Mesendoderm (in vitro differentiated cells): Measurements from ENCODE around the gene MUC15. TPM values are rescaled to one million over a fixed set of nuclear protein-coding genes. Genes with fewer than 3 reads are reported as not detected.

Source experiments
- DNase-seq: peaks from one replicate; pipeline ENCODE4 v3.0.0; 2013
- H2AK5ac ChIP-seq: 2 replicates; pipeline ENCODE4 v1.6.1; 2013; ENCODE audit warnings: low read length, inconsistent platforms
- H2BK120ac ChIP-seq: 2 replicates; pipeline ENCODE4 v1.6.1; 2013; ENCODE audit warnings: low read depth, mild to moderate bottlenecking, low read length, moderate library complexity, mixed read lengths
- H2BK15ac ChIP-seq: replicated peaks from 2 replicates; pipeline ENCODE4 v1.6.1; 2013; ENCODE audit warnings: low read depth, mild to moderate bottlenecking, moderate library complexity
- H2BK5ac ChIP-seq: 2 replicates; pipeline ENCODE4 v1.6.1; 2013; ENCODE audit warnings: low read length, inconsistent platforms
- H3K18ac ChIP-seq: 2 replicates; pipeline ENCODE4 v1.6.1; 2013; ENCODE audit warnings: mild to moderate bottlenecking, low read length, mixed read lengths
- H3K23ac ChIP-seq: one replicate; pipeline ENCODE4 v1.6.1; 2013; ENCODE audit warnings: low read length
- H3K27ac ChIP-seq: 2 replicates; pipeline ENCODE4 v1.5.1; 2013; ENCODE audit warnings: low read depth, mild to moderate bottlenecking, inconsistent platforms, low read length, moderate library complexity
- H3K27me3 ChIP-seq: 2 replicates; pipeline ENCODE4 v1.6.1; 2013; ENCODE audit warnings: low read length, control low read depth, mild to moderate bottlenecking, inconsistent platforms; ENCODE audit not compliant: insufficient read depth, poor library complexity
- H3K36me3 ChIP-seq: 2 replicates; pipeline ENCODE4 v1.6.1; 2013; ENCODE audit warnings: low read length, inconsistent platforms; ENCODE audit not compliant: control insufficient read depth, insufficient read depth
- H3K4ac ChIP-seq: one replicate; pipeline ENCODE4 v1.6.1; 2013; ENCODE audit warnings: low read depth, mild to moderate bottlenecking, low read length, moderate library complexity
- H3K4me1 ChIP-seq: 2 replicates; pipeline ENCODE4 v1.6.1; 2013; ENCODE audit warnings: low read depth, low read length, inconsistent platforms; ENCODE audit not compliant: control insufficient read depth
- H3K4me2 ChIP-seq: 2 replicates; pipeline ENCODE4 v1.6.1; 2013; ENCODE audit warnings: low read length
- H3K4me3 ChIP-seq: 2 replicates; pipeline ENCODE4 v1.5.1; 2013; ENCODE audit warnings: mild to moderate bottlenecking, low read length
- H3K56ac ChIP-seq: one replicate; pipeline ENCODE4 v1.6.1; 2013; ENCODE audit warnings: low read length
- H3K79me1 ChIP-seq: 2 replicates; pipeline ENCODE4 v1.6.1; 2013; ENCODE audit warnings: low read length, inconsistent platforms
- H3K79me2 ChIP-seq: 2 replicates; pipeline ENCODE4 v1.6.1; 2013; ENCODE audit warnings: mild to moderate bottlenecking, low read length; ENCODE audit not compliant: control insufficient read depth, insufficient read depth
- H3K9ac ChIP-seq: 2 replicates; pipeline ENCODE4 v1.6.1; 2013; ENCODE audit warnings: low read length, inconsistent platforms
- H4K5ac ChIP-seq: one replicate; pipeline ENCODE4 v1.6.1; 2013; ENCODE audit warnings: low read length
- H4K8ac ChIP-seq: one replicate; pipeline ENCODE4 v1.6.1; 2013; ENCODE audit warnings: low read depth, mild to moderate bottlenecking, control low read depth, low read length, moderate library complexity
- WGBS: extraction: QIAGEN DNeasy Blood & Tissue Kit; methylation state at CpG from one replicate; pipeline ENCODE4 v1.1.7; 2013; ENCODE audit warnings: low lambda C conversion rate, missing lambda C conversion rate; ENCODE audit not compliant: insufficient coverage; ENCODE audit errors: extremely low coverage; 5-methylcytosine and 5-hydroxymethylcytosine counted together
- polyA plus RNA-seq, 2 experiments: library from polyadenylated mRNA; stranded (reverse); fragments of 200-250 nt; gene quantifications; one replicate each; pipeline ENCODE4 v1.2.3, GENCODE V29; 2013

Gene MUC15
- polyA plus RNA-seq (2013, experiment 1 of 2): 0.07 TPM
- 0.10 TPM for polyA plus RNA-seq (2013, experiment 2 of 2)

GRCh38 chr11:26571861-26572654 is at the start of gene MUC15:
Gene MUC15 (minus strand): TSS chr11:26572263. CDS start chr11:26567094, 5,169 bp downstream.
- H3K9ac ChIP-seq: no peak within 1 kb of the TSS
- H2BK120ac ChIP-seq: no peak within 1 kb of the TSS
- H3K4me3 ChIP-seq: no peak within 1 kb of the TSS
- H3K27me3 ChIP-seq: no peaks in the 10 kb centered on the region
- no CpG with 5 or more reads among the region's 12 CpGs for WGBS
- no peak within 1 kb of the TSS for H2AK5ac ChIP-seq
- no peak within 1 kb of the TSS for H4K5ac ChIP-seq
- H2BK5ac ChIP-seq: no peak within 1 kb of the TSS
- no peak within 1 kb of the TSS for H4K8ac ChIP-seq
- no peak within 1 kb of the TSS for H3K27ac ChIP-seq
- no peak within 1 kb of the TSS for H3K56ac ChIP-seq
- H3K4ac ChIP-seq: no peak within 1 kb of the TSS
- no peak within 1 kb of the TSS for H3K18ac ChIP-seq
- no peaks in the 10 kb centered on the region for H3K36me3 ChIP-seq
- no peak within 1 kb of the TSS for H2BK15ac ChIP-seq
- H3K4me2 ChIP-seq: no peak within 1 kb of the TSS
- H3K79me2 ChIP-seq: no peaks in the 10 kb centered on the region
- H3K23ac ChIP-seq: no peak within 1 kb of the TSS
- no peaks in the 10 kb centered on the region for H3K79me1 ChIP-seq
- peak; percentile 37 for DNase-seq
- H3K4me1 ChIP-seq: no peaks in the 10 kb centered on the region

GRCh38 chr11:26621132-26621531 is 49.1 kb upstream of the MUC15 start:
- no peaks in the 10 kb centered on the region for H3K36me3 ChIP-seq
- DNase-seq: peak; percentile 6

GRCh38 chr11:26620282-26621045 is 48.4 kb upstream of the MUC15 start:
- Histone ChIP-seq H3K4me1 (peaks cover 2% of the 10 kb centered on the region), H2BK120ac (no peak overlapping the region), H4K5ac (no peak overlapping the region), H3K79me2 (no peaks in the 10 kb centered on the region), H3K56ac (no peak overlapping the region), H3K18ac (no peak overlapping the region), H3K23ac (no peak overlapping the region), H2AK5ac (no peak overlapping the region), H4K8ac (no peak overlapping the region), H2BK5ac (no peak overlapping the region), H3K9ac (no peak overlapping the region), H3K4me2 (no peak overlapping the region), H3K27ac (no peak overlapping the region), H3K4ac (no peak overlapping the region), H2BK15ac (no peak overlapping the region), H3K4me3 (no peak overlapping the region), H3K79me1 (no peaks in the 10 kb centered on the region), H3K27me3 (no peaks in the 10 kb centered on the region), H3K36me3 (no peaks in the 10 kb centered on the region)
- no CpG with 5 or more reads among the region's 1 CpG for WGBS
- no peak for DNase-seq

More at GRCh38 chr11:26621132-26621531, 49.1 kb upstream of the MUC15 start:
- Histone ChIP-seq H4K8ac (no peak overlapping the region), H3K4me1 (peaks cover 2% of the 10 kb centered on the region), H3K79me1 (no peaks in the 10 kb centered on the region), H3K9ac (no peak overlapping the region), H3K4ac (no peak overlapping the region), H3K18ac (no peak overlapping the region), H3K27me3 (no peaks in the 10 kb centered on the region), H2BK5ac (no peak overlapping the region), H3K79me2 (no peaks in the 10 kb centered on the region), H3K4me2 (no peak overlapping the region), H3K4me3 (no peak overlapping the region), H2AK5ac (no peak overlapping the region), H2BK120ac (no peak overlapping the region), H4K5ac (no peak overlapping the region), H3K27ac (no peak overlapping the region), H2BK15ac (no peak overlapping the region), H3K23ac (no peak overlapping the region), H3K56ac (no peak overlapping the region)

- no peak overlapping the region for H3K9ac ChIP-seq
- peaks cover 2% of the 10 kb centered on the region for H3K4me1 ChIP-seq
- H3K79me2 ChIP-seq: no peaks in the 10 kb centered on the region
- peak; percentile 36 for DNase-seq
- no peak overlapping the region for H4K5ac ChIP-seq
- H2BK120ac ChIP-seq: no peak overlapping the region
- no peaks in the 10 kb centered on the region for H3K27me3 ChIP-seq
- H3K79me1 ChIP-seq: no peaks in the 10 kb centered on the region
- H3K4me2 ChIP-seq: no peak overlapping the region
- H3K4ac ChIP-seq: no peak overlapping the region
- no peak overlapping the region for H2BK15ac ChIP-seq
- H2BK5ac ChIP-seq: no peak overlapping the region
- no peak overlapping the region for H3K23ac ChIP-seq
- H3K56ac ChIP-seq: no peak overlapping the region
- no peak overlapping the region for H3K4me3 ChIP-seq
- WGBS: no CpG with 5 or more reads among the region's 1 CpG
- no peak overlapping the region for H2AK5ac ChIP-seq
- no peak overlapping the region for H3K18ac ChIP-seq
- H4K8ac ChIP-seq: no peak overlapping the region
- H3K27ac ChIP-seq: no peak overlapping the region
- no peaks in the 10 kb centered on the region for H3K36me3 ChIP-seq
Measured at GRCh38 chr11:26618441-26618840, 46.4 kb upstream of the MUC15 start.

- no peaks in the 10 kb centered on the region for H3K79me2 ChIP-seq
- H2BK120ac ChIP-seq: no peak overlapping the region
- no peak overlapping the region for H3K18ac ChIP-seq
- H2BK5ac ChIP-seq: no peak overlapping the region
- H2BK15ac ChIP-seq: no peak overlapping the region
- H3K27me3 ChIP-seq: no peaks in the 10 kb centered on the region
- H4K5ac ChIP-seq: no peak overlapping the region
- no peak overlapping the region for H3K4me2 ChIP-seq
- no peak overlapping the region for H3K23ac ChIP-seq
- H2AK5ac ChIP-seq: no peak overlapping the region
- no peaks in the 10 kb centered on the region for H3K36me3 ChIP-seq
- no peaks in the 10 kb centered on the region for H3K79me1 ChIP-seq
- no peak overlapping the region for H3K9ac ChIP-seq
- H3K27ac ChIP-seq: no peak overlapping the region
- WGBS: no CpG with 5 or more reads among the region's 2 CpGs
- H3K4ac ChIP-seq: no peak overlapping the region
- H3K56ac ChIP-seq: no peak overlapping the region
- H3K4me3 ChIP-seq: no peak overlapping the region
- no peak overlapping the region for H4K8ac ChIP-seq
- peaks cover 2% of the 10 kb centered on the region for H3K4me1 ChIP-seq
- DNase-seq: no peak
Measured at GRCh38 chr11:26613759-26614158, 41.7 kb upstream of the MUC15 start.
